ENCODE data around the gene TANGO2. TPM values are rescaled to one million over a fixed set of nuclear protein-coding genes. Genes with fewer than 3 reads are reported as not detected.

TANGO2 gene
- total and polyA plus RNA-seq, 2 experiments from 2014 or later, result 18.7 to 21.9 TPM

DNA sequence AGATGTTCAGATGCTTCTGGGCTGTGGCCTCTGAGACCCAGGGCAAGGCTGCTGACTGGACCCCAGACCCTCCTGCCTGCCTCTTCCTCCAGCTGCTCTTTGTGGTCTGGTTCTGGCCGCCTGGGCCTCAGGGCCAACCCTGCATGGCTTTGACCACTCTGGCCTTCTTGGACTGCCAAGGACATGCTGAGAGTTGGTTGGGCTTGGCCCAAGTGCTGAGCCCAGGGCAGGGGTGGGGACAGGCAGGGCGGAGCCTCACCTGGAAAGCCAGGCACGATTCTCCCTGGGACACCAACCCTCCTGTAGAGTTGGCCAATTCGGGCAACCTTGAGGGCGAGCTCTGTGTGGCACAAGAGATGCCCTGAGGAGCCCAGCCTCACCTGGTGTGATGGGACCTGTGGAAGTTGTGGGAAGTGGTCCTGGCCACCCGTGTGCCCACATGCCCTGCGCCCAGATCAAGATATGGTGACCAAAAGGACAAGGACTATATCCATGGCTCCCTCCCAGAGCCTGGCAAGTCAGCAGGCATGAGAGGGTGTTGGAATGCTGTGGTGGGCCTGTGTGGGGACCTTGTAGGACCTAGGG, 11.6 kb downstream of the TANGO2 start:
- no peaks in the 10 kb centered on the region for H3K9me3 ChIP-seq (ENCODE audit: low read depth)
- no peak overlapping the region for H3K4me3 ChIP-seq
- no peak overlapping the region for H3K27ac ChIP-seq
- H3K27me3 ChIP-seq, result no peaks in the 10 kb centered on the region
- H3K4me1 ChIP-seq (ENCODE audit: low read depth), result peaks cover 6% of the 10 kb centered on the region
- H3K36me3 ChIP-seq, result no peaks in the 10 kb centered on the region
- DNase-seq (ENCODE audit: low read depth in 1 of 2, low spot score in 1 of 2), result no peak
- no peak for TF ChIP-seq CTCF (IDR thresholded peaks at IDR 0.05; ENCODE audit: low read depth, low read length)

DNA sequence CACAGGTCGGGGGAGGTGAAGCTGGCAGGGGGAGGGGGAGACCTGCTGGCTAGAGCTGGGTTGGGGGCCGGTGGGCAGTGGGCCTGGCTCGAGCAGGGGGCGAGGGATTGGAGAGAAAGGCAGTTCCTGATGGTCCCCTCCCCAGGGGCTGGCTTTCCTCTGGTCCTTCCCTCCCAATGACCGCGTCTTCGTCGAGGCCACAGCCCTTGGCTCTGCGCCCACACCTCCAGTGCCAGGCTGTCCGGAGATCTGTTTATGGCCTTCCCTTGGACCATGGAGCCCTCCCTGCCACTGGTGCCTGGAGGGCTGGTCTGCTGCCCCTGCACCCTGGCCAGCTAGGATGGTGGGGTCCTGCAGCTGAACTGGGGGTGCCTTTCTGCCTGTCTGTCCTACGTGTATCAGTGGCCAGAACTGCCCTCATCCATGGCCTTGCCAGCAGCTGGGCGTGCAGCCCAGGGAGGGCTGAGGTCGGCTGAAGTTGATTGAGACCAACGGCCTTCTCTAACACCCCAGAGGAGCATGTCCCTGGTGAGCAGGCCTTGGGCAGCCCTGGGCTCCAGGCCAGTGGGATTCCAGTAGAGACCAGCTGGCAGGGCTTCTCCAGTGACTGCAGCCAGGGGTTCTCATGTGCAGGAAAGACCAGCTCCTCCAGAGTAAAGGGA, 12.3 kb downstream of the TANGO2 start:
- H3K4me3 ChIP-seq, result no peak overlapping the region
- TF ChIP-seq CTCF (IDR thresholded peaks at IDR 0.05; ENCODE audit: low read depth, low read length), result no peak
- no peaks in the 10 kb centered on the region for H3K36me3 ChIP-seq
- H3K9me3 ChIP-seq (ENCODE audit: low read depth), result no peaks in the 10 kb centered on the region
- H3K27ac ChIP-seq, result no peak overlapping the region
- peaks cover 6% of the 10 kb centered on the region for H3K4me1 ChIP-seq (ENCODE audit: low read depth)
- no peak for DNase-seq (ENCODE audit: low read depth in 1 of 2, low spot score in 1 of 2)
- H3K27me3 ChIP-seq, result no peaks in the 10 kb centered on the region

DNA sequence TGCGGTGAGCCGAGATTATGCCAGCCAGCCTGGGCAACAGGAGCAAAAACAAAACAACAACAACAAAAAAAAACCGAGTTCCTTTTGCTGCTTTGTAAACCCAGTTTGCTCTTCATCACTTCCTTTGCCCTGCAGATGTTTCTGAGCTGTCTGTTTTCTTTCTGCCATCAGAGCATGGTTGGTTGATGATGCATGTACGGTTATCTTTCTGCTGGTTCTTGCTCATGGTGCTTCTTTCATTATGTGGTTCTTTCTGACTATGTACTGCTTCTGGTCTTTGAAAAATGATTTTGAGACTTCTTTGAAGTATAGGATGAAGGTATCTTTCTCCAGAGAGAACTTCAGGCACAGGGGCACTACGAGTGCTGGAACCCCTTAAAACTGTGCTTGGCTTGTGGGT, 13.2 kb downstream of the TANGO2 start:
- H3K4me3 ChIP-seq, result no peak overlapping the region
- H3K36me3 ChIP-seq, result no peaks in the 10 kb centered on the region
- no peak for DNase-seq (ENCODE audit: low read depth in 1 of 2, low spot score in 1 of 2)
- H3K4me1 ChIP-seq (ENCODE audit: low read depth), result peaks cover 6% of the 10 kb centered on the region
- TF ChIP-seq CTCF (IDR thresholded peaks at IDR 0.05; ENCODE audit: low read depth, low read length), result no peak
- H3K9me3 ChIP-seq (ENCODE audit: low read depth), result no peaks in the 10 kb centered on the region
- H3K27me3 ChIP-seq, result no peaks in the 10 kb centered on the region
- no peak overlapping the region for H3K27ac ChIP-seq

DNA sequence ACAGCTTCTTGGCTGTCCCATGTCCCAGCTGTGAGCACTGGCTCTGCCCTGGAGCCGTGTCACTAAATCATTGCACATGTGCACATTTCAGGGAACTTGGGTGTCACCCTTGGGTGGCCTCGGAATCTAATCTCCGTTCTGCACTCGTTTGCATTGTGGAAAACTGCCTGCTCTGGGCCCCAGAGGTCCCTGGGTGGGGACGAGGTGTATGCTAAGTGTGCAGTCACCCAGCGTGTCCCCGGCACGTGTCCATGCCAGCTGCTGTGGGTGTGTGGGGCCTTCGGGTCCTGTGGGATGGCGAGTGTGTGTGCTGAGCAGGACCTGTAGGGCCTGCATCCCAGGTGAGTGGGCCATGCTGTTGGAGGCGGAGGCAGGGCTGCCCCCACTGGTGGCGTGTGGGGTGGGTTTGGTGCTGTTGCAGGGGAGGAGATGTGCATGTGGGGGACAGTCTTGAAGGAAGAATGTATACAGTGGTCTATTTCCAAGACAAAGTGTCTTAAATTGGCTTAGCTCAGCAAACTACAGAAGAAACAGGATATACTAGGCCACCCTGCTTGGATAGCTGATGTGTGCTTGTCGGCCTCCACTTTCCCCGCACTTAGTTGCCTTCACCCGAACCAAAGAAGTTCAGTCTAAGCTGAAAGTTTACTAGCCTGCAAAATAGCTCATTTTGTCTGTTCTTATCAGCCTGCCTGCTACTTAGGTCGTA, 14.6 kb downstream of the TANGO2 start:
- Histone ChIP-seq H3K36me3 (no peaks in the 10 kb centered on the region), H3K9me3 (ENCODE audit: low read depth) (no peaks in the 10 kb centered on the region), H3K4me1 (ENCODE audit: low read depth) (no peaks in the 10 kb centered on the region), H3K27me3 (no peaks in the 10 kb centered on the region), H3K4me3 (no peak overlapping the region), H3K27ac (no peak overlapping the region)
- no peak for DNase-seq (ENCODE audit: low read depth in 1 of 2, low spot score in 1 of 2)
- no peak for TF ChIP-seq CTCF (IDR thresholded peaks at IDR 0.05; ENCODE audit: low read depth, low read length)

- no peak for TF ChIP-seq CTCF (IDR thresholded peaks at IDR 0.05; ENCODE audit: low read depth, low read length)
- H3K9me3 ChIP-seq (ENCODE audit: low read depth), result no peaks in the 10 kb centered on the region
- H3K4me3 ChIP-seq, result no peak overlapping the region
- H3K4me1 ChIP-seq (ENCODE audit: low read depth), result no peaks in the 10 kb centered on the region
- no peaks in the 10 kb centered on the region for H3K27me3 ChIP-seq
- DNase-seq (ENCODE audit: low read depth in 1 of 2, low spot score in 1 of 2), result no peak
- H3K27ac ChIP-seq, result no peak overlapping the region
- H3K36me3 ChIP-seq, result no peaks in the 10 kb centered on the region
Measured at GRCh38 chr22:20036084-20036482, 15.2 kb downstream of the TANGO2 start.

Measured in cardiac muscle cell (in vitro differentiated cells and primary cell).